Adrenal gland (tissue), 12 donors: ENCODE measurements around the gene AQP5. TPM values are rescaled to one million over a fixed set of nuclear protein-coding genes. Genes with fewer than 3 reads are reported as not detected.
"Not testable (repeated sequence)": the region's sequence is repeated elsewhere in the genome, so short reads cannot be mapped to it uniquely, and the experiment has no call there.

Experiments
- DNase-seq, 7 donors: peaks; one replicate each; pipeline ENCODE4 v3.0.0-alpha.2; 2019 to 2020
- H3K27ac ChIP-seq, 5 donors: fragments of 200-600 bp; sonication (generic) in 4 of 5; 1 replicate in 3 of 5; 2 replicates in 2 of 5; pipeline versions ENCODE4 v1.5.1 to v1.8.0; 2016 to 2020; ENCODE audit warnings: mild to moderate bottlenecking in 1 of 5
- H3K27me3 ChIP-seq: fragments of 200-600 bp; 2 replicates; pipeline ENCODE4 v1.8.0; 2021
- H3K36me3 ChIP-seq, 2 donors: fragments of 200-600 bp; replicated peaks in 1 of 2; 1 replicate in 1 of 2; 2 replicates in 1 of 2; pipeline versions ENCODE4 v1.5.1 to v1.8.0; 2018 to 2022
- H3K4me1 ChIP-seq, 2 donors: fragments of 200-600 bp; replicated peaks in 1 of 2; 1 replicate in 1 of 2; 2 replicates in 1 of 2; pipeline versions ENCODE4 v1.5.1 to v1.8.0; 2018 to 2021
- H3K4me3 ChIP-seq, 4 donors: fragments of 200-600 bp; sonication (generic) in 3 of 4; one replicate each; pipeline ENCODE4 v1.5.1; 2016 to 2018
- H3K9me3 ChIP-seq, 3 donors: fragments of 200-600 bp; sonication (generic) in 1 of 3; replicated peaks in 1 of 3; 1 replicate in 2 of 3; 2 replicates in 1 of 3; pipeline versions ENCODE4 v1.5.1 to v1.8.0; 2016 to 2021
- CTCF ChIP-seq, 6 experiments: fragments of 450-650 bp in 4 of 6; fragments of 200-600 bp in 2 of 6; sonication (generic) in 1 of 6; IDR thresholded peaks; 1 replicate in 5 of 6; 2 replicates in 1 of 6; pipeline versions ENCODE4 v1.5.1 to v1.8.0; 2016 to 2021; ENCODE audit warnings: antibody characterized with exemption in 6 of 6, mild to moderate bottlenecking in 2 of 6, moderate library complexity in 1 of 6
- POLR2A ChIP-seq, 2 donors: fragments of 450-650 bp; IDR thresholded peaks; one replicate each; pipeline ENCODE4 v1.6.1; 2017; ENCODE audit warnings: antibody characterized with exemption in 2 of 2, mild to moderate bottlenecking in 2 of 2, moderate library complexity in 1 of 2
- WGBS, 4 donors: extraction: QIAGEN DNeasy Blood & Tissue Kit in 2 of 4; methylation state at CpG; one replicate each; pipeline versions ENCODE4 v1.1.5 to v1.1.7; 2013 to 2017; 5-methylcytosine and 5-hydroxymethylcytosine counted together
- intact Hi-C, 2 donors: fragments of 100-400 bp; cut with DNase I; formaldehyde crosslinking; loops; one replicate each; pipeline versions ENCODE4 v1.14.1 to v1.15.0; 2022 to 2023
- polyA plus RNA-seq, 3 donors: library from polyadenylated mRNA; stranded (reverse); fragments of 200-250 nt in 2 of 3; fragments of 350-450 nt in 1 of 3; fragmentation: Illumina TruSeq in 1 of 3; extraction: RNeasy Lipid Tissue Mini Kit (QIAGEN cat#74804) in 1 of 3; gene quantifications; one replicate each; pipeline ENCODE4 v1.2.3, GENCODE V29; 2013 to 2014
- total RNA-seq, 9 donors: library from RNA; depleted of rRNA in 4 of 9; stranded (reverse); fragments of >200 nt in 4 of 9; fragments of 120-200 nt in 1 of 9; fragmentation: NEBNext Ultra II Directional in 1 of 9; extraction: Animal tissue kit (Norgen Biotek cat#: 25700) in 1 of 9; gene quantifications; one replicate each; pipeline versions ENCODE4 v1.1.0 to v1.2.4, GENCODE V29; 2013 to 2023
- donor health status: healthy with polysubstance abuse.
- donor health status: Bipolar disorder and iron deficiency.
- donor health status: DM: yes; HTN: yes; CAD: no.
- donor health status: DM: no; HTN: no; CAD: no.
- donor health status: DM: no; HTN: no; CAD: no.
- donor health status: DM: yes; HTN: yes; CAD: no.

AQP5 gene
- total and polyA plus RNA-seq, 12 donors = 0.22 to 2.6 (median 0.84) TPM; not detected in 1

GRCh38 chr12:49984476-49985359 is 23.0 kb downstream of the AQP5 start:
- TF ChIP-seq POLR2A (IDR thresholded peaks at IDR 0.05) (no peak), CTCF (IDR thresholded peaks at IDR 0.05) (no peak)
- Histone ChIP-seq H3K4me3 (no peak overlapping the region), H3K36me3 (no peaks in the 10 kb centered on the region), H3K27ac (peak overlapping the region in 1 of 5 donors; percentile 26), H3K27me3 (no peaks in the 10 kb centered on the region), H3K4me1 (peaks cover 0 to 5% of the 10 kb centered on the region in 2 donors), H3K9me3 (no peaks in the 10 kb centered on the region)
- intact Hi-C loops = no loop called here
- WGBS, 4 donors = 92 to 96% (median 93%) methylated on average over 8 to 9 of the region's 9 CpGs
- DNase-seq = no peak

- WGBS, 4 donors = 83 to 95% (median 87%) methylated on average over 5 of the region's 5 CpGs
- peaks cover 0 to 5% of the 10 kb centered on the region in 2 donors for H3K4me1 ChIP-seq
- no peak overlapping the region for H3K4me3 ChIP-seq
- DNase-seq = no peak
- intact Hi-C loops = no loop called here
- no peaks in the 10 kb centered on the region for H3K9me3 ChIP-seq
- TF ChIP-seq CTCF (IDR thresholded peaks at IDR 0.05) (no peak), POLR2A (IDR thresholded peaks at IDR 0.05) (no peak)
- H3K36me3 ChIP-seq = no peaks in the 10 kb centered on the region
- no peaks in the 10 kb centered on the region for H3K27me3 ChIP-seq
- no peak overlapping the region for H3K27ac ChIP-seq
Observed at GRCh38 chr12:49985981-49986380, 24.3 kb downstream of the AQP5 start.

GRCh38 chr12:49986476-49986875 is 24.8 kb downstream of the AQP5 start:
- H3K36me3 ChIP-seq, H3K4me3 ChIP-seq, H3K4me1 ChIP-seq, intact Hi-C loops, H3K27me3 ChIP-seq, H3K27ac ChIP-seq, DNase-seq, H3K9me3 ChIP-seq: not testable (repeated sequence)
- WGBS, 4 donors = 75 to 92% (median 82%) methylated on average over 3 of the region's 3 CpGs

- WGBS, 4 donors = 74 to 92% (median 86%) methylated on average over 4 of the region's 4 CpGs
- intact Hi-C loops = no loop called here
- Histone ChIP-seq H3K9me3 (no peaks in the 10 kb centered on the region), H3K4me3 (no peak overlapping the region), H3K4me1 (no peaks in the 10 kb centered on the region), H3K36me3 (no peaks in the 10 kb centered on the region), H3K27me3 (no peaks in the 10 kb centered on the region), H3K27ac (no peak overlapping the region)
- no peak for DNase-seq
- TF ChIP-seq POLR2A (IDR thresholded peaks at IDR 0.05) = no peak
- TF ChIP-seq CTCF (IDR thresholded peaks at IDR 0.05) = no peak
Observed at GRCh38 chr12:49987625-49988303, 26.1 kb downstream of the AQP5 start.

- H3K27ac ChIP-seq, intact Hi-C loops, H3K36me3 ChIP-seq, H3K4me1 ChIP-seq, H3K27me3 ChIP-seq, H3K9me3 ChIP-seq, DNase-seq, H3K4me3 ChIP-seq: not testable (repeated sequence)
- WGBS, 4 donors = 54 to 76% (median 64%) methylated on average over 2 of the region's 2 CpGs
Observed at GRCh38 chr12:49989400-49989799, 27.7 kb downstream of the AQP5 start.
